Lower lobe of right lung (tissue), 2 donors: ENCODE measurements around the gene CSMD2. TPM values are rescaled to one million over a fixed set of nuclear protein-coding genes. Genes with fewer than 3 reads are reported as not detected.

Experiments used
- ATAC-seq, 2 donors: fragments of 200-7000 bp; cut with Tn5 transposase; one replicate each; pipeline ENCODE4 v1.9.1; 2020 to 2022; ENCODE audit warnings: mild to moderate bottlenecking in 2 of 2, moderate library complexity in 2 of 2
- DNase-seq: peaks from one replicate; pipeline ENCODE4 v3.0.0-alpha.2; 2020
- H3K27ac ChIP-seq: fragments of 200-600 bp; one replicate; pipeline ENCODE4 v1.8.0; 2022
- H3K27me3 ChIP-seq: fragments of 200-600 bp; one replicate; pipeline ENCODE4 v1.8.0; 2022; ENCODE audit warnings: low read depth
- H3K36me3 ChIP-seq: fragments of 200-600 bp; one replicate; pipeline ENCODE4 v1.8.0; 2022; ENCODE audit warnings: mild to moderate bottlenecking
- H3K4me1 ChIP-seq: fragments of 200-600 bp; one replicate; pipeline ENCODE4 v1.8.0; 2022
- H3K4me3 ChIP-seq: fragments of 200-600 bp; one replicate; pipeline ENCODE4 v1.8.0; 2022; ENCODE audit warnings: mild to moderate bottlenecking
- H3K9me3 ChIP-seq: fragments of 200-600 bp; one replicate; pipeline ENCODE4 v1.8.0; 2022
- intact Hi-C: fragments of 100-400 bp; cut with DNase I; formaldehyde crosslinking; loops from one replicate; pipeline ENCODE4 v1.11.0; 2022
- total RNA-seq: library from RNA; stranded (reverse); fragmentation: NEBNext Ultra II Directional; extraction: Animal tissue kit (Norgen Biotek cat#: 25700); gene quantifications from one replicate; pipeline ENCODE4 v1.2.1, GENCODE V29; 2021
- TF ChIP-seq, protein P1 (sequence below): fragments of 200-600 bp; IDR thresholded peaks from one replicate; pipeline ENCODE4 v1.8.0; 2022; ENCODE audit warnings: antibody characterized with exemption, mild to moderate bottlenecking
- donor health status: DM: no; HTN: yes; CAD: no; lungs with severe emphysema.

The CSMD2 gene
- total RNA-seq, 1 donor from 2014 or later: 1.1 TPM

DNA sequence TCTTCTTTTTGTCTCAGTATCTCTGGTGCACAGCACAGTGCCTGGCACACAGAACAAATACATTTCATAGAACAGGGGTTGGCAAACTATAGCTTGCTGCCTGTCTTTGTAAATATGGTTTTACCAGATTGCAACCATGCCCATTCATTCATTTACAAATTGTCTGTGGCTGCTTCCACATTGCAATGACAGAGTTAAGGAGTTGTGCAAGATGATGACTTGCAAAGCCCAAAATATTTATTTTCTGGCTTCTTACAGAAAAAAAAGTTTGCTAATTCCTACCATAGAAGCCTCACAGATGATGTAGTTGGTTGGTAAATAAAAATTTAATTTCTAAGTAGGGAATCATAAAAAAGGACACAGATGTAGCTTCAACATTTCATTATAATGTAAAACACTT is 312.3 kb downstream of the CSMD2 start:
- DNase-seq (no peak), ATAC-seq (no peak)
- Histone ChIP-seq H3K9me3 (no peaks in the 10 kb centered on the region), H3K4me3 (no peak overlapping the region), H3K27me3 (peaks cover 10% of the 10 kb centered on the region), H3K36me3 (no peaks in the 10 kb centered on the region), H3K4me1 (no peaks in the 10 kb centered on the region), H3K27ac (no peak overlapping the region)
- intact Hi-C loops: no loop called here
- TF ChIP-seq, protein P1, sequence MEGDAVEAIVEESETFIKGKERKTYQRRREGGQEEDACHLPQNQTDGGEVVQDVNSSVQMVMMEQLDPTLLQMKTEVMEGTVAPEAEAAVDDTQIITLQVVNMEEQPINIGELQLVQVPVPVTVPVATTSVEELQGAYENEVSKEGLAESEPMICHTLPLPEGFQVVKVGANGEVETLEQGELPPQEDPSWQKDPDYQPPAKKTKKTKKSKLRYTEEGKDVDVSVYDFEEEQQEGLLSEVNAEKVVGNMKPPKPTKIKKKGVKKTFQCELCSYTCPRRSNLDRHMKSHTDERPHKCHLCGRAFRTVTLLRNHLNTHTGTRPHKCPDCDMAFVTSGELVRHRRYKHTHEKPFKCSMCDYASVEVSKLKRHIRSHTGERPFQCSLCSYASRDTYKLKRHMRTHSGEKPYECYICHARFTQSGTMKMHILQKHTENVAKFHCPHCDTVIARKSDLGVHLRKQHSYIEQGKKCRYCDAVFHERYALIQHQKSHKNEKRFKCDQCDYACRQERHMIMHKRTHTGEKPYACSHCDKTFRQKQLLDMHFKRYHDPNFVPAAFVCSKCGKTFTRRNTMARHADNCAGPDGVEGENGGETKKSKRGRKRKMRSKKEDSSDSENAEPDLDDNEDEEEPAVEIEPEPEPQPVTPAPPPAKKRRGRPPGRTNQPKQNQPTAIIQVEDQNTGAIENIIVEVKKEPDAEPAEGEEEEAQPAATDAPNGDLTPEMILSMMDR: no peak

DNA sequence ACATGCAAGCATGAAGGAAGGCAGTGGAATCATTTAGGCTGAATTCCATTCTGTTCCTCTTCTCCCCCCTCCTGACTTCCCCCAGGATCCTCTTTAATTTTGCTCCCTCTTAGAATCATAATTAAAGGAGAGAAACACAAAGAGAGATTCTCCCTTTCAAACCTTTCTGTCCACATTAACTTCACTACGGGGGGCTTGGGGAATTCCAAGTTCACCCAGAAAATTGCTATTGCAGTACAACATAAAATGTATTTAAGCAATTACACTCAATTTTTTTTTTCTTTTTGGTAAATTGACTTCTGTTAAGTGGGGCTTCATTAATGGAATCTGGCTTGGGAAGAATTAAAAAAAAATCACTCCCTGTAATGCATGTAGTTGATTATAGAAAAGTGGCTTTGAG is 314.5 kb downstream of the CSMD2 start:
- intact Hi-C loops: no loop called here
- Histone ChIP-seq H3K4me1 (no peaks in the 10 kb centered on the region), H3K9me3 (no peaks in the 10 kb centered on the region), H3K27me3 (peaks cover 10% of the 10 kb centered on the region), H3K36me3 (no peaks in the 10 kb centered on the region), H3K4me3 (no peak overlapping the region), H3K27ac (no peak overlapping the region)
- TF ChIP-seq, protein P1: no peak
- no peak for ATAC-seq
- DNase-seq: no peak

DNA sequence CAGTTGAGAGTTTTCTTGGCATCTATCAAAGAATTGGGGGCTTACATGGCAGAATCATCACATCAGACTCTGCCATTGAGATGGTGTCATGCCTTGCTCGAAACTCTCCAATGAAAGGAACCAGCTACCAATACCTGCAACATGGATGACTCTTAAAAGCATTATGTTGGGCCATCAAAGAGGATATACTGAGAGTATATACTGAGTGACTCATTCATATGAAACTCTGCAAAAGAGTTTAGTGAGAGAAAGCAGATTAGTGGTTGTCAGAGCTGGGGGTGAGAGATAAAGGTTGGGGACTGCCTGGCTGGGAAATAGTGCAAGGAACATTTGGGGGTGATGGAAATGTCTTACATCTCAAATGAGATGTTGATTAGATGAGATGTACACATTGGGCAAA is 315.8 kb downstream of the CSMD2 start:
- no peak for DNase-seq

DNA sequence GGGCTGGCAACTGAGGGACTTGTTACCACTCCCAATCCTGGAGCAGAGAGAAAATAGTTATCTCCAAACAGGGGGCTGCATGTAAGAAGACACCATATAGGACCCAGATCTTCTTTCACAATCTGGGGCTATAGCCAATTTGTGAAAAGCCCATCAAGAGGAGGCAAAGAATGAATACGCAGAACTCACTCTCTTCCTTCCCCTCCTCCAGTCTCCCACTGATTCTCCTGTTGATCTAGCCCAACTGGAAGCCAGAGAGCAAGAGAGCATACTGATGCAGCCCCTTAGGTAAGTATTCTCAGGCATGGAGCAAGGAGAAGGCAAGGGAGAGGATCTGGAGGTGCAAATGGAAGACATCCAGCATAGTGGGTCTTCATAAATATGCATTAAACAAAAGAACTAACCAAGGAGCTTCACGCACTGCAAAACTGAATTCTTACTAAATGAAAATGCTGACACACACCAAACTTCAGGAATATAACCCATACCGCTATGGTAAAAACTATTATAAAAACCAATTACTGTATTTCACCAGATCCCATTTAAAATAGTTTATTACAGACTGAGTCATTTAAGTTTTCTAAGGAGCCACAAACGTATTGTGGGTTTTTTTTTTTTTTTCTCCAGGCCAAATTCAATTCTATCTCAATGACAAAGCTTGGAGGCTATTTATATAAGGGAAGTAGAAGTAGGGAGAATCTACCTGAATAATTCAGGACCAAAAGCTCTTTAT is 316.7 kb downstream of the CSMD2 start:
- TF ChIP-seq, protein P1: no peak
- Histone ChIP-seq H3K27ac (no peak overlapping the region), H3K27me3 (peaks cover 6% of the 10 kb centered on the region), H3K36me3 (no peaks in the 10 kb centered on the region), H3K9me3 (no peaks in the 10 kb centered on the region), H3K4me1 (no peaks in the 10 kb centered on the region), H3K4me3 (no peak overlapping the region)
- intact Hi-C loops: no loop called here
- ATAC-seq (no peak), DNase-seq (no peak)

More for the DNA sequence above, 315.8 kb downstream of the CSMD2 start:
- Histone ChIP-seq H3K4me1 (no peaks in the 10 kb centered on the region), H3K4me3 (no peak overlapping the region), H3K9me3 (no peaks in the 10 kb centered on the region), H3K27me3 (peaks cover 10% of the 10 kb centered on the region), H3K27ac (no peak overlapping the region), H3K36me3 (no peaks in the 10 kb centered on the region)
- intact Hi-C loops: no loop called here
- ATAC-seq: no peak
- TF ChIP-seq, protein P1: no peak

DNA sequence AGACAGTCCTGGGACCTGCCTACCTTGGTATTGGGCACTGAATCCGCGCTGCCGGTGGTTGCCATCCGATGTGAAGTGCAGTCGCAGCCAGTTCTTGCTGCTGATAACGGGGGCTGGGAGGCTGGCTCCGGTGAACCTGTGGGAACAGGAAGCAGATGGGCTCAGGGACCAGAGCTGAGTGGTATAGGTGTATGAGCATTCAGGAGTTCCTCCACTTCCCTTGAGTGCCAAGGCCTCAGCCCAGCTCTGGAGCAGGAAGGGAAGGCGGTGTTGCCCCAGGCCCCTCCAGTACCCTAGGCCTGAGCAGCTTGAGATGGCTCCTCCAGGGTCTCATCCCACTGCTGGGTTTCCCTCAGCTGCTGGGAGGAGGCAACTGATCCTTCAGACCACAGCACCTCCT is 318.2 kb downstream of the CSMD2 start:
- H3K36me3 ChIP-seq: no peaks in the 10 kb centered on the region
- TF ChIP-seq, protein P1: no peak
- H3K27ac ChIP-seq: no peak overlapping the region
- H3K4me3 ChIP-seq: no peak overlapping the region
- intact Hi-C loops: no loop called here
- ATAC-seq (no peak), DNase-seq (no peak)
- H3K9me3 ChIP-seq: no peaks in the 10 kb centered on the region
- H3K27me3 ChIP-seq: no peaks in the 10 kb centered on the region
- no peaks in the 10 kb centered on the region for H3K4me1 ChIP-seq
